ENCODE measurements around the gene NFKBIA. TPM values are rescaled to one million over a fixed set of nuclear protein-coding genes. Genes with fewer than 3 reads are reported as not detected.
"Not testable (repeated sequence)": the region's sequence is repeated elsewhere in the genome, so short reads cannot be mapped to it uniquely, and the experiment has no call there.

Gene NFKBIA
- total RNA-seq, 4 donors from 2014 or later = 362 to 1,916 (median 456) TPM

- Histone ChIP-seq H3K4me1 (peaks cover 14 to 48% (median 29%) of the 10 kb centered on the region in 4 donors), H3K36me3 (no peaks in the 10 kb centered on the region), H3K4me3 (no peak overlapping the region), H3K27me3 (no peaks in the 10 kb centered on the region), H3K27ac (peak overlapping the region; percentile 70 to 79 (median 75)), H3K9me3 (no peaks in the 10 kb centered on the region)
- TF ChIP-seq POLR2A (IDR thresholded peaks at IDR 0.05) = no peak
- TF ChIP-seq POLR2AphosphoS5 (IDR thresholded peaks at IDR 0.05) = peak in 2 of 3 donors; percentile 4 to 24
- in situ Hi-C loops (cut with MboI; ENCODE audit: low pct_ligation_motif_present in 1 of 4, low pct_unique_long_range_greater_than_20kb in 1 of 4, low sequenced_read_pairs in 3 of 4) = no loop called here
- 51 to 57% methylated on average over 5 to 9 of the region's 9 CpGs for WGBS, 2 donors (ENCODE audit: low coverage in 1 of 2)
- peak; percentile 67 for DNase-seq
- intact Hi-C loops (cut with DNase I; ENCODE audit: low total_unique reads) = no loop called here
Observed at GRCh38 chr14:35378425-35379233, 25.9 kb downstream of the NFKBIA start.

- in situ Hi-C loops (cut with MboI; ENCODE audit: low pct_ligation_motif_present in 1 of 4, low pct_unique_long_range_greater_than_20kb in 1 of 4, low sequenced_read_pairs in 3 of 4) = no loop called here
- 50 to 81% methylated on average over 1 to 7 of the region's 7 CpGs for WGBS, 2 donors (ENCODE audit: low coverage in 1 of 2)
- Histone ChIP-seq H3K27me3 (no peaks in the 10 kb centered on the region), H3K9me3 (peaks cover 9 to 10% of the 10 kb centered on the region in 2 donors), H3K27ac (peak overlapping the region in 1 of 4 donors; percentile 65), H3K36me3 (no peaks in the 10 kb centered on the region), H3K4me3 (no peak overlapping the region), H3K4me1 (peaks cover 8 to 36% (median 23%) of the 10 kb centered on the region in 4 donors)
- DNase-seq = no peak
- intact Hi-C loops (cut with DNase I; ENCODE audit: low total_unique reads) = no loop called here
- no peak for TF ChIP-seq EP300 (IDR thresholded peaks at IDR 0.05; ENCODE audit: low read depth)
- TF ChIP-seq POLR2A (IDR thresholded peaks at IDR 0.05) = no peak
- TF ChIP-seq CTCF (IDR thresholded peaks at IDR 0.05) = no peak
- TF ChIP-seq POLR2AphosphoS5 (IDR thresholded peaks at IDR 0.05) = no peak
Observed at GRCh38 chr14:35375558-35376025, 29.0 kb downstream of the NFKBIA start.

- Histone ChIP-seq H3K27me3 (no peaks in the 10 kb centered on the region), H3K4me1 (peaks cover 2 to 24% (median 14%) of the 10 kb centered on the region in 4 donors), H3K27ac (peak overlapping the region; percentile 19 to 65 (median 42)), H3K4me3 (no peak overlapping the region), H3K36me3 (no peaks in the 10 kb centered on the region), H3K9me3 (peaks cover 9 to 10% of the 10 kb centered on the region in 2 donors)
- intact Hi-C loops (cut with DNase I; ENCODE audit: low total_unique reads) = no loop called here
- TF ChIP-seq CTCF (IDR thresholded peaks at IDR 0.05) = no peak
- TF ChIP-seq POLR2AphosphoS5 (IDR thresholded peaks at IDR 0.05) = peak in 2 of 3 donors; percentile 54 to 80
- WGBS, 2 donors (ENCODE audit: low coverage in 1 of 2) = 77 to 82% methylated on average over 5 to 7 of the region's 7 CpGs
- DNase-seq = peak; percentile 54
- in situ Hi-C loops (cut with MboI; ENCODE audit: low pct_ligation_motif_present in 1 of 4, low pct_unique_long_range_greater_than_20kb in 1 of 4, low sequenced_read_pairs in 3 of 4) = no loop called here
Observed at GRCh38 chr14:35374263-35374712, 30.3 kb downstream of the NFKBIA start.

GRCh38 chr14:35373208-35373607, 31.3 kb downstream of the NFKBIA start:
- H3K4me3 ChIP-seq; in situ Hi-C loops (cut with MboI; ENCODE audit: low pct_ligation_motif_present in 1 of 4, low pct_unique_long_range_greater_than_20kb in 1 of 4, low sequenced_read_pairs in 3 of 4); H3K27me3 ChIP-seq; H3K36me3 ChIP-seq; DNase-seq; H3K27ac ChIP-seq; intact Hi-C loops (cut with DNase I; ENCODE audit: low total_unique reads): not testable (repeated sequence)
- Histone ChIP-seq H3K9me3 (peaks cover 9 to 10% of the 10 kb centered on the region in 2 donors), H3K4me1 (peaks cover 2 to 16% (median 7%) of the 10 kb centered on the region in 4 donors)
- WGBS, 2 donors (ENCODE audit: low coverage in 1 of 2) = 80 to 93% methylated on average over 10 to 11 of the region's 11 CpGs

- in situ Hi-C loops (cut with MboI; ENCODE audit: low pct_ligation_motif_present in 1 of 4, low pct_unique_long_range_greater_than_20kb in 1 of 4, low sequenced_read_pairs in 3 of 4) = no loop called here
- Histone ChIP-seq H3K27ac (no peak overlapping the region), H3K27me3 (no peaks in the 10 kb centered on the region), H3K36me3 (no peaks in the 10 kb centered on the region), H3K4me1 (peaks cover 2 to 20% (median 9%) of the 10 kb centered on the region in 4 donors), H3K9me3 (peaks cover 9 to 10% of the 10 kb centered on the region in 2 donors), H3K4me3 (no peak overlapping the region)
- 75 to 94% methylated on average over 3 to 5 of the region's 5 CpGs for WGBS, 2 donors (ENCODE audit: low coverage in 1 of 2)
- DNase-seq = no peak
- intact Hi-C loops (cut with DNase I; ENCODE audit: low total_unique reads) = no loop called here
- TF ChIP-seq EP300 (IDR thresholded peaks at IDR 0.05; ENCODE audit: low read depth) = no peak
- no peak for TF ChIP-seq POLR2A (IDR thresholded peaks at IDR 0.05)
Observed at GRCh38 chr14:35370969-35371368, 33.6 kb downstream of the NFKBIA start.

All from transverse colon (tissue), 4 donors.